ENCODE results near the gene EPHB6. TPM values are rescaled to one million over a fixed set of nuclear protein-coding genes. Genes with fewer than 3 reads are reported as not detected.

Gene EPHB6
- total and polyA plus RNA-seq, 10 of the 15 experiments (the other 5 are each of a cell fraction or from before 2014, with no cell fraction given), result 0.06 to 1.3 (median 0.37) TPM; not detected in 2

DNA sequence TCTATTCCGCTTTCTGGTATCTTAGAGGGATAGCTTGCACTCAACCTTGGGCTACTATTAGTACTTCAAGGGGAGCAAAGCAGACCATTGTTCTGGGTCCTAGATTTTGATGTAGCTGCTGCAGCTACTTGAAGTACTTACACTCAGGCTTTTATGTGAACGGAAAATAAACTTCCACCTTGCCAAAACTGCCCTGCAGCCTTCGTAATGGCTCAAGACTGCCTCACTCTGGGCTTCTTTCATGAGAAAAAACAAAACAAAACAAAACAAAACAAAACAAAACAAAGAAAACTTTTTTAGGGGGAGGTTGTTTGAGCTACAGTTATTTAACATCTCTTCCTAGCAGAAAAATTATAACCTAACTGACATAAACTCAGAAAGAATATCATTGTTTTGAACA is 19.4 kb upstream of the EPHB6 start:
- Histone ChIP-seq H3K4me1 (ENCODE audit: control insufficient read depth, insufficient read depth, low read length) (peaks cover 19% of the 10 kb centered on the region), H3K9ac (ENCODE audit: control insufficient read depth, insufficient read depth, low read length) (no peak overlapping the region), H4K20me1 (ENCODE audit: control insufficient read depth, insufficient read depth) (no peaks in the 10 kb centered on the region), H3K27me3 (replicated peaks in 1 of 2; ENCODE audit: control insufficient read depth in 2 of 2, insufficient read depth in 2 of 2, low read length in 1 of 2) (no peaks in the 10 kb centered on the region), H2AFZ (ENCODE audit: control insufficient read depth, low read depth, low read length) (no peak overlapping the region), H3K79me2 (ENCODE audit: control insufficient read depth, insufficient read depth, low read length) (no peaks in the 10 kb centered on the region), H3K4me3 (no peak overlapping the region), H3K9me3 (replicated peaks; ENCODE audit: control insufficient read depth, insufficient read depth, low read length) (no peaks in the 10 kb centered on the region), H3K4me2 (ENCODE audit: control insufficient read depth, insufficient read depth) (no peak overlapping the region), H3K27ac (ENCODE audit: control insufficient read depth, insufficient read depth) (no peak overlapping the region), H3K36me3 (ENCODE audit: control insufficient read depth in 2 of 2, insufficient read depth in 2 of 2, low read length in 1 of 2) (no peaks in the 10 kb centered on the region)
- POLR2A ChIA-PET, result interaction anchor here (0.6 kb wide), 2 partner anchors 17 to 37 kb away, joined by 3 read pairs; no protein-coding TSS in a partner anchor
- TF ChIP-seq BRCA1 (IDR thresholded peaks at IDR 0.05; ENCODE audit: low read depth, low read length) (no peak), ZNF622 (IDR thresholded peaks at IDR 0.05) (no peak), ATF7 (IDR thresholded peaks at IDR 0.05; ENCODE audit: low read depth) (no peak), NFYA (IDR thresholded peaks at IDR 0.05; ENCODE audit: borderline replicate concordance, low read depth, low read length) (no peak), FOXK2 (IDR thresholded peaks at IDR 0.05) (no peak), IKZF2 (IDR thresholded peaks at IDR 0.05) (no peak), YBX1 (IDR thresholded peaks at IDR 0.05) (no peak), GATAD2B (conservative IDR thresholded peaks at IDR 0.05; ENCODE audit: low read depth) (no peak), SREBF2 (IDR thresholded peaks at IDR 0.05; ENCODE audit: low read length) (no peak), CBFB (IDR thresholded peaks at IDR 0.05; ENCODE audit: low read depth) (no peak), POU2F2 (IDR thresholded peaks at IDR 0.05; ENCODE audit: borderline replicate concordance, low read depth, low read length) (no peak), SIX5 (IDR thresholded peaks at IDR 0.05; ENCODE audit: low read depth, low read length, severe bottlenecking) (no peak), NR2C1 (IDR thresholded peaks at IDR 0.05) (no peak), EGR1 (IDR thresholded peaks at IDR 0.05; ENCODE audit: borderline replicate concordance in 1 of 2, low read depth in 2 of 2, low read length in 2 of 2) (no peak)
- TF ChIP-seq, protein P1, sequence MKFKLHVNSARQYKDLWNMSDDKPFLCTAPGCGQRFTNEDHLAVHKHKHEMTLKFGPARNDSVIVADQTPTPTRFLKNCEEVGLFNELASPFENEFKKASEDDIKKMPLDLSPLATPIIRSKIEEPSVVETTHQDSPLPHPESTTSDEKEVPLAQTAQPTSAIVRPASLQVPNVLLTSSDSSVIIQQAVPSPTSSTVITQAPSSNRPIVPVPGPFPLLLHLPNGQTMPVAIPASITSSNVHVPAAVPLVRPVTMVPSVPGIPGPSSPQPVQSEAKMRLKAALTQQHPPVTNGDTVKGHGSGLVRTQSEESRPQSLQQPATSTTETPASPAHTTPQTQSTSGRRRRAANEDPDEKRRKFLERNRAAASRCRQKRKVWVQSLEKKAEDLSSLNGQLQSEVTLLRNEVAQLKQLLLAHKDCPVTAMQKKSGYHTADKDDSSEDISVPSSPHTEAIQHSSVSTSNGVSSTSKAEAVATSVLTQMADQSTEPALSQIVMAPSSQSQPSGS (IDR thresholded peaks at IDR 0.05; ENCODE audit: low read length), result no peak
- TF ChIP-seq, protein P2, sequence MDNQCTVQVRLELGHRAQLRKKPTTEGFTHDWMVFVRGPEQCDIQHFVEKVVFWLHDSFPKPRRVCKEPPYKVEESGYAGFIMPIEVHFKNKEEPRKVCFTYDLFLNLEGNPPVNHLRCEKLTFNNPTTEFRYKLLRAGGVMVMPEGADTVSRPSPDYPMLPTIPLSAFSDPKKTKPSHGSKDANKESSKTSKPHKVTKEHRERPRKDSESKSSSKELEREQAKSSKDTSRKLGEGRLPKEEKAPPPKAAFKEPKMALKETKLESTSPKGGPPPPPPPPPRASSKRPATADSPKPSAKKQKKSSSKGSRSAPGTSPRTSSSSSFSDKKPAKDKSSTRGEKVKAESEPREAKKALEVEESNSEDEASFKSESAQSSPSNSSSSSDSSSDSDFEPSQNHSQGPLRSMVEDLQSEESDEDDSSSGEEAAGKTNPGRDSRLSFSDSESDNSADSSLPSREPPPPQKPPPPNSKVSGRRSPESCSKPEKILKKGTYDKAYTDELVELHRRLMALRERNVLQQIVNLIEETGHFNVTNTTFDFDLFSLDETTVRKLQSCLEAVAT (IDR thresholded peaks at IDR 0.05), result no peak
- TF ChIP-seq, protein P3, sequence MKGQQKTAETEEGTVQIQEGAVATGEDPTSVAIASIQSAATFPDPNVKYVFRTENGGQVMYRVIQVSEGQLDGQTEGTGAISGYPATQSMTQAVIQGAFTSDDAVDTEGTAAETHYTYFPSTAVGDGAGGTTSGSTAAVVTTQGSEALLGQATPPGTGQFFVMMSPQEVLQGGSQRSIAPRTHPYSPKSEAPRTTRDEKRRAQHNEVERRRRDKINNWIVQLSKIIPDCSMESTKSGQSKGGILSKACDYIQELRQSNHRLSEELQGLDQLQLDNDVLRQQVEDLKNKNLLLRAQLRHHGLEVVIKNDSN (IDR thresholded peaks at IDR 0.05; ENCODE audit: borderline replicate concordance, extremely low read length, insufficient read depth, low read depth, low read length), result no peak
- TF ChIP-seq, protein P4, sequence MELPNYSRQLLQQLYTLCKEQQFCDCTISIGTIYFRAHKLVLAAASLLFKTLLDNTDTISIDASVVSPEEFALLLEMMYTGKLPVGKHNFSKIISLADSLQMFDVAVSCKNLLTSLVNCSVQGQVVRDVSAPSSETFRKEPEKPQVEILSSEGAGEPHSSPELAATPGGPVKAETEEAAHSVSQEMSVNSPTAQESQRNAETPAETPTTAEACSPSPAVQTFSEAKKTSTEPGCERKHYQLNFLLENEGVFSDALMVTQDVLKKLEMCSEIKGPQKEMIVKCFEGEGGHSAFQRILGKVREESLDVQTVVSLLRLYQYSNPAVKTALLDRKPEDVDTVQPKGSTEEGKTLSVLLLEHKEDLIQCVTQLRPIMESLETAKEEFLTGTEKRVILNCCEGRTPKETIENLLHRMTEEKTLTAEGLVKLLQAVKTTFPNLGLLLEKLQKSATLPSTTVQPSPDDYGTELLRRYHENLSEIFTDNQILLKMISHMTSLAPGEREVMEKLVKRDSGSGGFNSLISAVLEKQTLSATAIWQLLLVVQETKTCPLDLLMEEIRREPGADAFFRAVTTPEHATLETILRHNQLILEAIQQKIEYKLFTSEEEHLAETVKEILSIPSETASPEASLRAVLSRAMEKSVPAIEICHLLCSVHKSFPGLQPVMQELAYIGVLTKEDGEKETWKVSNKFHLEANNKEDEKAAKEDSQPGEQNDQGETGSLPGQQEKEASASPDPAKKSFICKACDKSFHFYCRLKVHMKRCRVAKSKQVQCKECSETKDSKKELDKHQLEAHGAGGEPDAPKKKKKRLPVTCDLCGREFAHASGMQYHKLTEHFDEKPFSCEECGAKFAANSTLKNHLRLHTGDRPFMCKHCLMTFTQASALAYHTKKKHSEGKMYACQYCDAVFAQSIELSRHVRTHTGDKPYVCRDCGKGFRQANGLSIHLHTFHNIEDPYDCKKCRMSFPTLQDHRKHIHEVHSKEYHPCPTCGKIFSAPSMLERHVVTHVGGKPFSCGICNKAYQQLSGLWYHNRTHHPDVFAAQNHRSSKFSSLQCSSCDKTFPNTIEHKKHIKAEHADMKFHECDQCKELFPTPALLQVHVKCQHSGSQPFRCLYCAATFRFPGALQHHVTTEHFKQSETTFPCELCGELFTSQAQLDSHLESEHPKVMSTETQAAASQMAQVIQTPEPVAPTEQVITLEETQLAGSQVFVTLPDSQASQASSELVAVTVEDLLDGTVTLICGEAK (IDR thresholded peaks at IDR 0.05; ENCODE audit: borderline replicate concordance), result no peak
- in situ Hi-C loops (cut with MboI), result no loop called here
- no TSS peak for BruUV-seq (replicated peaks)
- RAD21 ChIA-PET (ENCODE audit: unreplicated experiment), result interaction anchor here (0.8 to 1.8 kb wide), 6 partner anchors 25 to 64 kb away, joined by 3 to 15 read pairs (median 4); no protein-coding TSS in a partner anchor
- intact Hi-C loops (cut with micrococcal nuclease; ENCODE audit: unreplicated experiment), result no loop called here
- peak; percentile 31 for FAIRE-seq
- no peak for DNase-seq (ENCODE audit: low read depth, low spot score)
- no peak for ATAC-seq
- CTCF ChIA-PET, result interaction anchor here (0.9 to 2.3 kb wide), 19 partner anchors 11 to 207 kb away, joined by 3 to 56 read pairs (median 4); no protein-coding TSS in a partner anchor
- SMC1A ChIA-PET (ENCODE audit: uncharacterized antibody, unreplicated experiment), result interaction anchor here (0.6 to 2.3 kb wide), 8 partner anchors 16 to 226 kb away, joined by 3 to 30 read pairs (median 4); no protein-coding TSS in a partner anchor
- 40% methylated on average over 3 of the region's 3 CpGs for WGBS (ENCODE audit: insufficient coverage, insufficient replicate concordance, low lambda C conversion rate, missing lambda C conversion rate)
